Erythroblast (primary cell): ENCODE measurements around the gene ZNF407.

Source experiments
- GATA1 ChIP-seq: IDR thresholded peaks from 2 replicates; pipeline ENCODE4 v1.6.1; 2011; ENCODE audit warnings: low read depth, mild to moderate bottlenecking, control low read depth, low read length, moderate library complexity
- POLR2A ChIP-seq: IDR thresholded peaks from 2 replicates; pipeline ENCODE4 v1.6.1; 2011; ENCODE audit warnings: mild to moderate bottlenecking, low read length

- TF ChIP-seq POLR2A (no peak), GATA1 (no peak)
Observed at GRCh38 chr18:74692367-74693013, 94.8 kb downstream of the ZNF407 start.
